ENCODE data around the gene B4GALNT1. TPM values are rescaled to one million over a fixed set of nuclear protein-coding genes. Genes with fewer than 3 reads are reported as not detected.
"Not testable (repeated sequence)": the region's sequence is repeated elsewhere in the genome, so short reads cannot be mapped to it uniquely, and the experiment has no call there.

The B4GALNT1 gene
- total and polyA plus RNA-seq, 8 donors, result 0.04 to 1.1 (median 0.47) TPM; not detected in 1

GRCh38 chr12:57590864-57591781 is 41.9 kb downstream of the B4GALNT1 start, which contains the start of gene PIP4K2C:
PIP4K2C (plus strand) TSS chr12:57591192; CDS start chr12:57591290, 98 bp downstream.
- H3K27me3 ChIP-seq, result no peaks in the 10 kb centered on the region
- H3K36me3 ChIP-seq, result no peaks in the 10 kb centered on the region
- ATAC-seq (peak; percentile 99 to 100 (median 99)), DNase-seq (peak; percentile 82 to 95 (median 90)), FAIRE-seq (no peak)
- H3K9me3 ChIP-seq, result no peaks in the 10 kb centered on the region
- peak within 1 kb of the TSS; percentile 71 to 95 (median 91) for H3K4me3 ChIP-seq
- H3K4me1 ChIP-seq, result peaks cover 3 to 10% (median 6%) of the 10 kb centered on the region in 3 donors
- H3K27ac ChIP-seq, result peak within 1 kb of the TSS; percentile 45 to 75 (median 58)
- intact Hi-C loops (cut with DNase I), result no loop called here
- TF ChIP-seq, protein P1, sequence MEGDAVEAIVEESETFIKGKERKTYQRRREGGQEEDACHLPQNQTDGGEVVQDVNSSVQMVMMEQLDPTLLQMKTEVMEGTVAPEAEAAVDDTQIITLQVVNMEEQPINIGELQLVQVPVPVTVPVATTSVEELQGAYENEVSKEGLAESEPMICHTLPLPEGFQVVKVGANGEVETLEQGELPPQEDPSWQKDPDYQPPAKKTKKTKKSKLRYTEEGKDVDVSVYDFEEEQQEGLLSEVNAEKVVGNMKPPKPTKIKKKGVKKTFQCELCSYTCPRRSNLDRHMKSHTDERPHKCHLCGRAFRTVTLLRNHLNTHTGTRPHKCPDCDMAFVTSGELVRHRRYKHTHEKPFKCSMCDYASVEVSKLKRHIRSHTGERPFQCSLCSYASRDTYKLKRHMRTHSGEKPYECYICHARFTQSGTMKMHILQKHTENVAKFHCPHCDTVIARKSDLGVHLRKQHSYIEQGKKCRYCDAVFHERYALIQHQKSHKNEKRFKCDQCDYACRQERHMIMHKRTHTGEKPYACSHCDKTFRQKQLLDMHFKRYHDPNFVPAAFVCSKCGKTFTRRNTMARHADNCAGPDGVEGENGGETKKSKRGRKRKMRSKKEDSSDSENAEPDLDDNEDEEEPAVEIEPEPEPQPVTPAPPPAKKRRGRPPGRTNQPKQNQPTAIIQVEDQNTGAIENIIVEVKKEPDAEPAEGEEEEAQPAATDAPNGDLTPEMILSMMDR (IDR thresholded peaks at IDR 0.05), result no peak
- 0 to 1% methylated on average over 69 of the region's 69 CpGs for WGBS, 2 donors

GRCh38 chr12:57590479-57590863 is 42.5 kb downstream of the B4GALNT1 start:
- peak overlapping the region; percentile 45 to 75 (median 58) for H3K27ac ChIP-seq
- WGBS, 2 donors, result 5 to 13% methylated on average over 2 of the region's 2 CpGs
- no peak for FAIRE-seq

GRCh38 chr12:57588951-57589610 is 43.9 kb downstream of the B4GALNT1 start:
- peaks cover 3 to 10% (median 6%) of the 10 kb centered on the region in 3 donors for H3K4me1 ChIP-seq
- FAIRE-seq; intact Hi-C loops (cut with DNase I); H3K4me3 ChIP-seq; H3K27me3 ChIP-seq; H3K9me3 ChIP-seq; H3K27ac ChIP-seq; H3K36me3 ChIP-seq; ATAC-seq; DNase-seq: not testable (repeated sequence)
- 84 to 88% methylated on average over 15 of the region's 15 CpGs for WGBS, 2 donors

More at GRCh38 chr12:57590479-57590863, 42.5 kb downstream of the B4GALNT1 start:
- intact Hi-C loops (cut with DNase I), result no loop called here
- Histone ChIP-seq H3K4me1 (peaks cover 3 to 10% (median 6%) of the 10 kb centered on the region in 3 donors), H3K9me3 (no peaks in the 10 kb centered on the region), H3K36me3 (no peaks in the 10 kb centered on the region), H3K27me3 (no peaks in the 10 kb centered on the region), H3K4me3 (peak overlapping the region; percentile 71 to 95 (median 91))
- no peak for DNase-seq
- TF ChIP-seq, protein P1 (IDR thresholded peaks at IDR 0.05), result no peak
- peak in 1 of 4 donors; percentile 1 for ATAC-seq

- intact Hi-C loops (cut with DNase I), result no loop called here
- H3K27ac ChIP-seq, result no peak overlapping the region
- no peak overlapping the region for H3K4me3 ChIP-seq
- FAIRE-seq (no peak), DNase-seq (no peak), ATAC-seq (no peak)
- WGBS, 2 donors, result 67 to 70% methylated on average over 3 of the region's 3 CpGs
- H3K4me1 ChIP-seq, result peaks cover under 1 to 3% (median 1%) of the 10 kb centered on the region in 3 donors
- H3K27me3 ChIP-seq, result no peaks in the 10 kb centered on the region
- H3K9me3 ChIP-seq, result no peaks in the 10 kb centered on the region
- no peaks in the 10 kb centered on the region for H3K36me3 ChIP-seq
- TF ChIP-seq, protein P1 (IDR thresholded peaks at IDR 0.05), result no peak
Measured at GRCh38 chr12:57586832-57587429, 46.1 kb downstream of the B4GALNT1 start.

- TF ChIP-seq, protein P1 (IDR thresholded peaks at IDR 0.05), result no peak
- Histone ChIP-seq H3K27ac (no peak overlapping the region), H3K4me1 (peaks cover 0 to 3% (median 0%) of the 10 kb centered on the region in 3 donors), H3K9me3 (no peaks in the 10 kb centered on the region), H3K4me3 (no peak overlapping the region), H3K36me3 (no peaks in the 10 kb centered on the region), H3K27me3 (no peaks in the 10 kb centered on the region)
- no peak for DNase-seq
- ATAC-seq, result no peak
- intact Hi-C loops (cut with DNase I), result no loop called here
- no peak for FAIRE-seq
- WGBS, 2 donors, result 86 to 93% methylated on average over 3 of the region's 3 CpGs
Measured at GRCh38 chr12:57586128-57586527, 46.9 kb downstream of the B4GALNT1 start.
